Liver (tissue), 9 donors: ENCODE results near the gene FBN1. TPM values are rescaled to one million over a fixed set of nuclear protein-coding genes. Genes with fewer than 3 reads are reported as not detected.

Experiments
- DNase-seq: peaks from one replicate; pipeline ENCODE4 v3.0.0-alpha.2; 2017; ENCODE audit warnings: low spot score
- H3K27ac ChIP-seq, 2 donors: one replicate each; pipeline ENCODE4 v1.7.0; 2013; ENCODE audit warnings: inconsistent platforms in 2 of 2, low read length in 2 of 2, control low read depth in 1 of 2, low read depth in 1 of 2, mild to moderate bottlenecking in 1 of 2
- H3K27me3 ChIP-seq, 4 donors: one replicate each; pipeline versions ENCODE4 v1.6.1 to v1.7.0; 2013; ENCODE audit warnings: low read length in 3 of 4, inconsistent platforms in 1 of 4, mild to moderate bottlenecking in 1 of 4, moderate library complexity in 1 of 4; ENCODE audit not compliant: control insufficient read depth in 4 of 4, insufficient read depth in 4 of 4
- H3K36me3 ChIP-seq, 4 donors: one replicate each; pipeline versions ENCODE4 v1.6.1 to v1.7.0; 2013; ENCODE audit warnings: low read length in 3 of 4, mild to moderate bottlenecking in 3 of 4, low read depth in 1 of 4, moderate library complexity in 1 of 4; ENCODE audit not compliant: control insufficient read depth in 4 of 4, insufficient read depth in 3 of 4
- H3K4me1 ChIP-seq, 4 donors: one replicate each; pipeline versions ENCODE4 v1.6.1 to v1.7.0; 2013; ENCODE audit warnings: low read length in 3 of 4, mild to moderate bottlenecking in 3 of 4, moderate library complexity in 1 of 4; ENCODE audit not compliant: control insufficient read depth in 4 of 4, insufficient read depth in 4 of 4
- H3K4me3 ChIP-seq, 3 donors: one replicate each; pipeline versions ENCODE4 v1.6.1 to v1.7.0; 2013; ENCODE audit warnings: low read length in 3 of 3, control low read depth in 1 of 3, low read depth in 1 of 3, mild to moderate bottlenecking in 1 of 3
- H3K9ac ChIP-seq, 2 donors: one replicate each; pipeline ENCODE4 v1.7.0; 2013; ENCODE audit warnings: low read length in 2 of 2, mild to moderate bottlenecking in 2 of 2, moderate library complexity in 2 of 2, control low read depth in 1 of 2, low read depth in 1 of 2
- H3K9me3 ChIP-seq, 4 donors: one replicate each; pipeline versions ENCODE4 v1.6.1 to v1.7.0; 2013; ENCODE audit warnings: low read length in 3 of 4; ENCODE audit not compliant: control insufficient read depth in 4 of 4
- ATF3 ChIP-seq: IDR thresholded peaks from 2 replicates; pipeline ENCODE4 v1.6.1; 2016; ENCODE audit warnings: antibody characterized with exemption
- CTCF ChIP-seq: fragments of 150-350 bp; IDR thresholded peaks from 2 replicates; pipeline ENCODE4 v1.5.1; 2017; ENCODE audit warnings: improper control_type of control experiment, low read depth, low read length; ENCODE audit not compliant: missing input control
- EGR1 ChIP-seq, 2 donors: IDR thresholded peaks; 2 replicates each; pipeline ENCODE4 v1.6.1; 2016 to 2018; ENCODE audit warnings: antibody characterized with exemption in 2 of 2, low read depth in 2 of 2
- FOXA1 ChIP-seq: IDR thresholded peaks from 2 replicates; pipeline ENCODE4 v1.6.1; 2016; ENCODE audit warnings: antibody characterized with exemption
- FOXA2 ChIP-seq: IDR thresholded peaks from 2 replicates; pipeline ENCODE4 v1.6.1; 2016; ENCODE audit warnings: antibody characterized with exemption
- GABPA ChIP-seq, 2 donors: IDR thresholded peaks in 1 of 2; conservative IDR thresholded peaks in 1 of 2; 2 replicates each; pipeline ENCODE4 v1.6.1; 2016; ENCODE audit warnings: antibody characterized with exemption in 2 of 2, mild to moderate bottlenecking in 1 of 2, moderate library complexity in 1 of 2
- HNF4A ChIP-seq, 2 donors: conservative IDR thresholded peaks; 2 replicates each; pipeline ENCODE4 v1.6.1; 2016; ENCODE audit warnings: antibody characterized with exemption in 2 of 2, mild to moderate bottlenecking in 2 of 2
- HNF4G ChIP-seq: IDR thresholded peaks from 2 replicates; pipeline ENCODE4 v1.6.1; 2016; ENCODE audit warnings: antibody characterized with exemption
- JUND ChIP-seq, 2 donors: IDR thresholded peaks; 2 replicates each; pipeline ENCODE4 v1.6.1; 2016; ENCODE audit warnings: antibody characterized with exemption in 2 of 2
- NR2F2 ChIP-seq: IDR thresholded peaks from 2 replicates; pipeline ENCODE4 v1.6.1; 2016; ENCODE audit warnings: antibody characterized with exemption
- RAD21 ChIP-seq, 2 donors: IDR thresholded peaks; 2 replicates each; pipeline ENCODE4 v1.6.1; 2016; ENCODE audit warnings: antibody characterized with exemption in 2 of 2, mild to moderate bottlenecking in 2 of 2
- REST ChIP-seq: IDR thresholded peaks from 2 replicates; pipeline ENCODE4 v1.6.1; 2016; ENCODE audit warnings: antibody characterized with exemption, mild to moderate bottlenecking
- RXRA ChIP-seq, 2 donors: IDR thresholded peaks; 2 replicates each; pipeline ENCODE4 v1.6.1; 2017 to 2018; ENCODE audit warnings: antibody characterized with exemption in 2 of 2, mild to moderate bottlenecking in 1 of 2
- SP1 ChIP-seq: IDR thresholded peaks from 2 replicates; pipeline ENCODE4 v1.6.1; 2018; ENCODE audit warnings: antibody characterized with exemption, mild to moderate bottlenecking
- TAF1 ChIP-seq: conservative IDR thresholded peaks from 2 replicates; pipeline ENCODE4 v1.6.1; 2016; ENCODE audit warnings: antibody characterized with exemption, mild to moderate bottlenecking
- YY1 ChIP-seq: IDR thresholded peaks from 2 replicates; pipeline ENCODE4 v1.6.1; 2016; ENCODE audit warnings: antibody characterized with exemption, mild to moderate bottlenecking
- ZBTB33 ChIP-seq: IDR thresholded peaks from 2 replicates; pipeline ENCODE4 v1.6.1; 2016; ENCODE audit warnings: antibody characterized with exemption
- WGBS: extraction: QIAGEN DNeasy Blood & Tissue Kit; methylation state at CpG from one replicate; pipeline ENCODE4 v1.1.7; 2013; 5-methylcytosine and 5-hydroxymethylcytosine counted together
- polyA plus RNA-seq, 2 donors: library from polyadenylated mRNA; stranded (reverse) in 1 of 2; unstranded in 1 of 2; fragments of 200-250 nt in 1 of 2; fragments of >200 nt in 1 of 2; fragmentation: Nextera tagmentation in 1 of 2; extraction: Ambion mirVana in 1 of 2; gene quantifications; one replicate each; pipeline versions ENCODE4 v1.2.1 to v1.2.3, GENCODE V29; 2013 to 2015
- total RNA-seq, 2 donors: library from RNA; depleted of rRNA; stranded (reverse); fragments of >200 nt; gene quantifications; one replicate each; pipeline ENCODE4 v1.2.3, GENCODE V29; 2014
- TF ChIP-seq, protein P1 (sequence below): IDR thresholded peaks from 2 replicates; pipeline ENCODE4 v1.6.1; 2016; ENCODE audit warnings: antibody characterized with exemption
- donor health status: healthy.
- donor health status: healthy.
- donor health status: healthy.
- donor health status: healthy.
- donor health status: healthy.

The FBN1 gene
- total and polyA plus RNA-seq, 4 donors: 1.3 to 20.1 (median 12.4) TPM

GRCh38 chr15:48573780-48574179 is 71.7 kb downstream of the FBN1 start:
- no peaks in the 10 kb centered on the region for H3K27me3 ChIP-seq
- 88% methylated on average over 4 of the region's 4 CpGs for WGBS
- H3K4me3 ChIP-seq: no peak overlapping the region
- no peak for DNase-seq
- no peaks in the 10 kb centered on the region for H3K9me3 ChIP-seq
- H3K4me1 ChIP-seq: peaks cover 0 to 5% (median 3%) of the 10 kb centered on the region in 4 donors
- H3K27ac ChIP-seq: no peak overlapping the region
- H3K9ac ChIP-seq: no peak overlapping the region
- H3K36me3 ChIP-seq: no peaks in the 10 kb centered on the region
- TF ChIP-seq NR2F2 (no peak), ZBTB33 (no peak), SP1 (no peak), RAD21 (IDR thresholded peaks at IDR 0.05) (no peak), HNF4A (conservative IDR thresholded peaks at IDR 0.05) (no peak), ATF3 (no peak), HNF4G (no peak), JUND (IDR thresholded peaks at IDR 0.05) (no peak), CTCF (no peak), YY1 (no peak), REST (no peak), FOXA1 (no peak), EGR1 (IDR thresholded peaks at IDR 0.05; ENCODE audit: low read depth in 2 of 2) (no peak), TAF1 (no peak), GABPA (IDR thresholded peaks at IDR 0.05 in 1 of 2, conservative IDR thresholded peaks at IDR 0.05 in 1 of 2) (no peak), FOXA2 (no peak), RXRA (IDR thresholded peaks at IDR 0.05) (no peak)
- TF ChIP-seq, protein P1, sequence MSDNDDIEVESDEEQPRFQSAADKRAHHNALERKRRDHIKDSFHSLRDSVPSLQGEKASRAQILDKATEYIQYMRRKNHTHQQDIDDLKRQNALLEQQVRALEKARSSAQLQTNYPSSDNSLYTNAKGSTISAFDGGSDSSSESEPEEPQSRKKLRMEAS: no peak
